HepG2 (cell line): Measurements from ENCODE around the gene ZNF276. TPM values are rescaled to one million over a fixed set of nuclear protein-coding genes. Genes with fewer than 3 reads are reported as not detected.

Source experiments
- CTCF ChIP-seq: sonication (generic); formaldehyde crosslinking; IDR thresholded peaks from 2 replicates; pipeline ENCODE4 v1.5.0; 2020; ENCODE audit warnings: mild to moderate bottlenecking, missing genetic modification reagents, moderate library complexity
- DR1 ChIP-seq: sonication (generic); formaldehyde crosslinking; IDR thresholded peaks from 2 replicates; pipeline ENCODE4 v1.8.0; 2021; ENCODE audit warnings: mild to moderate bottlenecking, missing genetic modification reagents, inconsistent platforms
- ERF ChIP-seq: IDR thresholded peaks from 2 replicates; pipeline ENCODE4 v1.6.1; 2018; ENCODE audit warnings: missing biosample characterization, missing genetic modification reagents
- EZH2 ChIP-seq: conservative IDR thresholded peaks from 2 replicates; pipeline ENCODE4 v1.6.1; 2012; ENCODE audit warnings: mild to moderate bottlenecking, low read depth, low read length, moderate library complexity
- MYC ChIP-seq: sonication (generic); formaldehyde crosslinking; IDR thresholded peaks from 2 replicates; pipeline ENCODE4 v1.9.0; 2021; ENCODE audit warnings: missing genetic modification reagents, borderline replicate concordance
- NRL ChIP-seq: sonication (generic); formaldehyde crosslinking; IDR thresholded peaks from 2 replicates; pipeline ENCODE4 v1.5.0; 2020; ENCODE audit warnings: missing genetic modification reagents, mild to moderate bottlenecking, moderate library complexity, borderline replicate concordance
- RBFOX2 ChIP-seq: fragments of 200-400 bp; formaldehyde crosslinking; IDR thresholded peaks from 2 replicates; pipeline ENCODE4 v1.6.1; 2017; ENCODE audit warnings: low read depth, mild to moderate bottlenecking, low read length
- RNF2 ChIP-seq: fragments of 450-650 bp; conservative IDR thresholded peaks from 2 replicates; pipeline ENCODE4 v1.6.1; 2016; ENCODE audit warnings: low read depth
- SMAD3 ChIP-seq: sonication (generic); formaldehyde crosslinking; IDR thresholded peaks from 2 replicates; pipeline ENCODE4 v1.4.0; 2020; ENCODE audit warnings: missing genetic modification reagents
- SPEN ChIP-seq: sonication (generic); formaldehyde crosslinking; IDR thresholded peaks from 2 replicates; pipeline ENCODE4 v1.5.1; 2020; ENCODE audit warnings: low read depth, mild to moderate bottlenecking, missing genetic modification reagents
- TMF1 ChIP-seq: sonication (generic); formaldehyde crosslinking; IDR thresholded peaks from 2 replicates; pipeline ENCODE4 v1.8.1; 2022; ENCODE audit warnings: low read depth, missing genetic modification reagents
- YEATS2 ChIP-seq: sonication (generic); formaldehyde crosslinking; IDR thresholded peaks from 2 replicates; pipeline ENCODE4 v1.4.0; 2020; ENCODE audit warnings: missing genetic modification reagents, borderline replicate concordance
- ZFAT ChIP-seq: sonication (generic); formaldehyde crosslinking; conservative IDR thresholded peaks from 2 replicates; pipeline ENCODE4 v1.8.1; 2023; ENCODE audit warnings: missing genetic modification reagents, inconsistent platforms
- ZNF205 ChIP-seq: IDR thresholded peaks from 2 replicates; pipeline ENCODE4 v1.6.1; 2018; ENCODE audit warnings: missing biosample characterization, missing genetic modification reagents
- ZNF234 ChIP-seq: sonication (generic); formaldehyde crosslinking; conservative IDR thresholded peaks from 2 replicates; pipeline ENCODE4 v1.5.1; 2020; ENCODE audit warnings: mild to moderate bottlenecking, missing genetic modification reagents
- ZNF329 ChIP-seq: sonication (generic); formaldehyde crosslinking; IDR thresholded peaks from 2 replicates; pipeline ENCODE4 v1.9.0; 2021; ENCODE audit warnings: low read depth, mild to moderate bottlenecking, missing genetic modification reagents
- ZNF431 ChIP-seq: sonication (generic); formaldehyde crosslinking; IDR thresholded peaks from 2 replicates; pipeline ENCODE4 v1.9.0; 2022; ENCODE audit warnings: missing genetic modification reagents, low read depth, mild to moderate bottlenecking, borderline replicate concordance
- ZNF547 ChIP-seq: sonication (generic); formaldehyde crosslinking; IDR thresholded peaks from 2 replicates; pipeline ENCODE4 v1.5.1; 2020; ENCODE audit warnings: mild to moderate bottlenecking, missing genetic modification reagents
- ZSCAN21 ChIP-seq: sonication (generic); formaldehyde crosslinking; IDR thresholded peaks from 2 replicates; pipeline ENCODE4 v1.8.0; 2022; ENCODE audit warnings: mild to moderate bottlenecking, missing genetic modification reagents, moderate library complexity, borderline replicate concordance
- polyA plus RNA-seq, 8 experiments: library from polyadenylated mRNA; depleted of rRNA in 3 of 8; stranded (reverse) in 7 of 8; unstranded in 1 of 8; fragments of >200 nt; fragmentation: Illumina TruSeq in 4 of 8; extraction: Trizol in 4 of 8; gene quantifications; 2 replicates each; pipeline versions ENCODE4 v1.2.1 to v1.2.3, GENCODE V29; 2011 to 2016; ENCODE audit warnings: low read depth in 4 of 8, missing spikeins in 1 of 8, mixed read lengths in 1 of 8; ENCODE audit not compliant: insufficient read depth in 1 of 8
- total RNA-seq, 5 experiments: library from RNA; depleted of rRNA; stranded (reverse); fragments of >200 nt; fragmentation: Illumina TruSeq; extraction: Trizol; gene quantifications; 2 replicates each; pipeline ENCODE4 v1.2.3, GENCODE V29; 2016; ENCODE audit warnings: low read depth in 1 of 5
- TF ChIP-seq, protein P1 (sequence below): sonication (generic); formaldehyde crosslinking; IDR thresholded peaks from 2 replicates; pipeline ENCODE4 v1.4.0; 2020; ENCODE audit warnings: missing genetic modification reagents

ZNF276 gene
- total and polyA plus RNA-seq, 2 of the 13 experiments (the other 11 are each of a cell fraction or from before 2014, with no cell fraction given): 17.7 to 18.0 TPM

GRCh38 chr16:89720813-89721545 is at the start of gene ZNF276, which contains the start of gene VPS9D1 (continued):
- TF ChIP-seq TMF1 (CRISPR knock-in tag) (peak; percentile 93), ZNF329 (CRISPR knock-in tag) (peak; percentile 93), MYC (CRISPR knock-in tag) (peak; percentile 98), EZH2 (no peak), ZNF234 (CRISPR knock-in tag) (peak; percentile 98; the same call in 1 of the 2 replicates), ZNF547 (CRISPR knock-in tag) (peak; percentile 96), RNF2 (peak; percentile 45; the same call in 1 of the 2 replicates), ZSCAN21 (peak; percentile 94), ZNF205 (CRISPR knock-in tag) (0 out of 2 replicates have a peak, but pooled peaks have one; percentile 77), SMAD3 (CRISPR knock-in tag) (0 out of 2 replicates have a peak, but pooled peaks have one; percentile 37), RBFOX2 (peak; percentile 96), ERF (CRISPR knock-in tag) (peak; percentile 90), NRL (CRISPR knock-in tag) (0 out of 2 replicates have a peak, but pooled peaks have one; percentile 8), ZFAT (peak; percentile 89), CTCF (CRISPR knock-in tag) (peak; percentile 30; the same call in 1 of the 2 replicates), SPEN (CRISPR knock-in tag) (peak; percentile 97), YEATS2 (CRISPR knock-in tag) (peak; percentile 85), ZNF431 (peak; percentile 94), DR1 (CRISPR knock-in tag) (peak; percentile 42; the same call in 1 of the 2 replicates)
- TF ChIP-seq, protein P1, sequence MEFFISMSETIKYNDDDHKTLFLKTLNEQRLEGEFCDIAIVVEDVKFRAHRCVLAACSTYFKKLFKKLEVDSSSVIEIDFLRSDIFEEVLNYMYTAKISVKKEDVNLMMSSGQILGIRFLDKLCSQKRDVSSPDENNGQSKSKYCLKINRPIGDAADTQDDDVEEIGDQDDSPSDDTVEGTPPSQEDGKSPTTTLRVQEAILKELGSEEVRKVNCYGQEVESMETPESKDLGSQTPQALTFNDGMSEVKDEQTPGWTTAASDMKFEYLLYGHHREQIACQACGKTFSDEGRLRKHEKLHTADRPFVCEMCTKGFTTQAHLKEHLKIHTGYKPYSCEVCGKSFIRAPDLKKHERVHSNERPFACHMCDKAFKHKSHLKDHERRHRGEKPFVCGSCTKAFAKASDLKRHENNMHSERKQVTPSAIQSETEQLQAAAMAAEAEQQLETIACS (CRISPR knock-in tag): 0 out of 2 replicates have a peak, but pooled peaks have one; percentile 51
